Activated T-helper 17 cell treated with anti-CD3 and anti-CD28 coated beads, Interleukin-2, amount 50 U/mL, for 72 hours (primary cell): ENCODE measurements around the gene EEF1A2. TPM values are rescaled to one million over a fixed set of nuclear protein-coding genes. Genes with fewer than 3 reads are reported as not detected.
A peak's percentile ranks its signal among the peaks of the same experiment; 100 is the strongest.

Experiments used
- ATAC-seq: fragments of 150-1000 bp; cut with Tn5 transposase; replicated peaks from 2 replicates; pipeline ENCODE4 v1.10.0; 2021; ENCODE audit warnings: mild to moderate bottlenecking, moderate library complexity
- H3K27ac Mint-ChIP-seq: one replicate; pipeline ENCODE4 v1.8.0; 2022; ENCODE audit warnings: mixed read lengths
- H3K27me3 Mint-ChIP-seq: one replicate; pipeline ENCODE4 v1.8.0; 2022; ENCODE audit warnings: mixed read lengths
- H3K36me3 Mint-ChIP-seq: one replicate; pipeline ENCODE4 v1.8.0; 2022; ENCODE audit warnings: low read depth, mild to moderate bottlenecking, mixed read lengths
- H3K4me1 Mint-ChIP-seq: one replicate; pipeline ENCODE4 v1.8.0; 2022; ENCODE audit warnings: mixed read lengths
- H3K4me3 Mint-ChIP-seq: one replicate; pipeline ENCODE4 v1.8.0; 2022; ENCODE audit warnings: mild to moderate bottlenecking, mixed read lengths
- H3K9me3 Mint-ChIP-seq: one replicate; pipeline ENCODE4 v1.8.0; 2022; ENCODE audit warnings: mixed read lengths
- total RNA-seq, 2 donors: library from RNA; stranded (reverse); gene quantifications; one replicate each; pipeline ENCODE4 v1.2.3, GENCODE V29; 2022

EEF1A2 gene
- total RNA-seq, 2 donors from 2014 or later: 0.80 to 10.9 TPM

- Mint-ChIP-seq H3K27me3 (peaks cover 7% of the 10 kb centered on the region), H3K4me1 (peaks cover 9% of the 10 kb centered on the region), H3K36me3 (no peaks in the 10 kb centered on the region), H3K27ac (no peak overlapping the region), H3K4me3 (no peak overlapping the region), H3K9me3 (peaks cover 4% of the 10 kb centered on the region)
- no peak for ATAC-seq
Observed at GRCh38 chr20:63446216-63447024, 52.5 kb downstream of the EEF1A2 start.

GRCh38 chr20:63445075-63445734 lies 53.7 kb downstream of the EEF1A2 start:
- Mint-ChIP-seq H3K36me3 (no peaks in the 10 kb centered on the region), H3K27ac (no peak overlapping the region), H3K4me1 (peaks cover 14% of the 10 kb centered on the region), H3K27me3 (peaks cover 7% of the 10 kb centered on the region), H3K9me3 (peaks cover 4% of the 10 kb centered on the region), H3K4me3 (no peak overlapping the region)
- no peak for ATAC-seq

- H3K36me3 Mint-ChIP-seq: no peaks in the 10 kb centered on the region
- no peak for ATAC-seq
- H3K27ac Mint-ChIP-seq: no peak overlapping the region
- no peak overlapping the region for H3K4me3 Mint-ChIP-seq
- peaks cover 7% of the 10 kb centered on the region for H3K27me3 Mint-ChIP-seq
- H3K4me1 Mint-ChIP-seq: peaks cover 14% of the 10 kb centered on the region
- H3K9me3 Mint-ChIP-seq: peaks cover 4% of the 10 kb centered on the region
Observed at GRCh38 chr20:63444548-63444947, 54.3 kb downstream of the EEF1A2 start.

GRCh38 chr20:63443606-63444395 lies 55.1 kb downstream of the EEF1A2 start:
- ATAC-seq: no peak
- Mint-ChIP-seq H3K4me3 (no peak overlapping the region), H3K4me1 (peaks cover 14% of the 10 kb centered on the region), H3K36me3 (no peaks in the 10 kb centered on the region), H3K27ac (no peak overlapping the region), H3K9me3 (peaks cover 4% of the 10 kb centered on the region), H3K27me3 (peaks cover 7% of the 10 kb centered on the region)

DNA sequence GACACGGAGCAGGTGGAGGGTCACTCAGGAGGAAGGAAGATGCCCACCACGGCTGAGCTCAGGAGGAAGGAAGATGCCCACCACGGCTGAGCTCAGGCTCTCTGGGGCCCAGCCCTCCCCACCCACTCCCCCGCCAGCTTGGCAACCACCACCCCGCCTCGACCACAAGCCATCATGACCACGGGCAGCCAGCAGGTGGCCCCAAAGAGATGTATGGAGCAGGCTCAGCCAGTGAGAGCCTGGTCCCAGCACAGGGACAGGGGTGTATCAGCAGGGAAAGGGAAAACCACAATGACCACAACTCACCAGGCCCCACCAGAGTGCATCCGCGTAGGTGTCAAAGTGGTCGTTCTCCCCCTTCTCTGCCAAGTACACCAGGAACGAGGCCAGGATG lies 56.8 kb downstream of the EEF1A2 start:
- Mint-ChIP-seq H3K27ac (peak overlapping the region; percentile 59), H3K4me1 (peaks cover 10% of the 10 kb centered on the region), H3K36me3 (no peaks in the 10 kb centered on the region), H3K27me3 (peaks cover under 1% of the 10 kb centered on the region), H3K9me3 (peaks cover 4% of the 10 kb centered on the region), H3K4me3 (no peak overlapping the region)
- peak; percentile 70 for ATAC-seq

DNA sequence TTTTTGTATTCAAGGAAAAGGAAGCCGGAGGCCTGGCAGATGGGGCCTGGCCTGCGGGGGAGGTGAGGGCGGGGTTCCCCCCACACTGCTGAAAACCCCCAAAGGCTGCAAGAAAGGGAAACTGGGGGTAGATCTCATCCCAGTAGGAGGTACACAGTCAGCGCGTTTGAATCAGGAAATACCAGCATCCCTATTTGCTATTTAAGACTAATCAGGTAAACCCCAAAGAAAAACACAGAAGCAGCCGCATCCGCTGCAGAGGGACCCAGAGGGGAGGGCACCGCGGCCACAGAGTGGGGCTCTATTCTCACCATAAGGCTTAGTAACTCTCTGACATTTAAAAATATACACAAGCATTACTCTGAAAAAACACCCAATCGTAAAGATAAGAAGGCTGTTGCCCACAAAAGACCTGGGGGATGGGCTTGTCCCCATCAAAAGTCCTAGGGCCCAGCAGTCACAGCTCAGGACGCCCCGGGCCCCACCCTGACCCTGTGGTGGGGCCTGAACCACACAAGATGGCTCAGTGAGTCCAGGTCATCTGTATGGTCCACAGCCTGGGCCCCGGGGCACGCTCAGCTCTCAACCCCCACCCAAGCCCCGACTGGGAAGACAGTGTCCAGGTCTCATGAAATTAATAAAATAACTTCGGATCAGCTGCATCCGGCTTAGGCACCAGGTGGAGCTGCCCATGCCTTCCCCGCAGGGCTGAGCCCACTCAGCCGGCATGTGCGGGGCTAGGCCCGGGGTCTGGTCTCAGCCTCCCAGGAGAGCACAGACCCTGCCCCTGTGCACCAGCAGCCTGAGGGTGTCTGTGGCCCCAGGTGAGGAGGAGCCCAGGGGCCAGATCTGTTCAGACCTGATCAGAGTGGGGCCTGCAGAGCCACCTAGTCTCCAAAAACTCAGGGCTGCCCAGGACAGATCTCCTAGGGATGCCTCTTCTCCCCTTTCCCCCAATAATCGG lies 57.5 kb downstream of the EEF1A2 start:
- H3K4me3 Mint-ChIP-seq: peak overlapping the region; percentile 54
- peak; percentile 86 for ATAC-seq
- peaks cover 4% of the 10 kb centered on the region for H3K9me3 Mint-ChIP-seq
- no peaks in the 10 kb centered on the region for H3K27me3 Mint-ChIP-seq
- H3K4me1 Mint-ChIP-seq: peaks cover 10% of the 10 kb centered on the region
- H3K36me3 Mint-ChIP-seq: no peaks in the 10 kb centered on the region
- H3K27ac Mint-ChIP-seq: peak overlapping the region; percentile 59

DNA sequence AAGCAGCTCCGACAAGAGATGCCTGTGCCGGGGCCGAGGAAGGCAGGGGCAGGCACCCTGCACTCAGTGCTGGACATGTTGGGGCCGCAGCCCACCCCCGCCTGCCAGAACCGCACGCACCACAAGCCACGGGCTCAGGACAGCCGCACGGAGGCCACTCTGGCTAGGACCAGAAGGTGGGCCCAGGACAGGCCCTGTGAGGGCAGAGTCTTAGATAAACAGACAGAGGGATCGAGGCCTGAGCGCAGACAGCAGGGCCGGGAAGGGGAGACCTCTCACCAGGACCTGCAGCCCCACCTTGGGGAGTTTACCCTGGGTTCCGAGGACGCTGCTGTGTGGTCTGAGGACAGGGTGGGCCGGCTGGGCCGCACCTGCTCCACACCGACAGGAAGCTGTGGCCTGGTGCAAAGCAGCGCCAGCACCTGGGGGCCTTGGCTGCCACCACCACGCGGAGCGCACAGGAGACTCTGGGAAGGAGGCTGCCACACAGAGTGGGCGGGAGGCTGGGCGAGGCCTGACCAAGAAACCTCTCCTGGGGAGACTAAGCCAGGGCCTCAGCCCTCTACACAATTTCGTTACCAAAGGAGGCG lies 58.4 kb downstream of the EEF1A2 start:
- Mint-ChIP-seq H3K4me3 (no peak overlapping the region), H3K27ac (no peak overlapping the region), H3K27me3 (no peaks in the 10 kb centered on the region), H3K4me1 (peaks cover 10% of the 10 kb centered on the region), H3K9me3 (peaks cover 4% of the 10 kb centered on the region), H3K36me3 (no peaks in the 10 kb centered on the region)
- no peak for ATAC-seq

DNA sequence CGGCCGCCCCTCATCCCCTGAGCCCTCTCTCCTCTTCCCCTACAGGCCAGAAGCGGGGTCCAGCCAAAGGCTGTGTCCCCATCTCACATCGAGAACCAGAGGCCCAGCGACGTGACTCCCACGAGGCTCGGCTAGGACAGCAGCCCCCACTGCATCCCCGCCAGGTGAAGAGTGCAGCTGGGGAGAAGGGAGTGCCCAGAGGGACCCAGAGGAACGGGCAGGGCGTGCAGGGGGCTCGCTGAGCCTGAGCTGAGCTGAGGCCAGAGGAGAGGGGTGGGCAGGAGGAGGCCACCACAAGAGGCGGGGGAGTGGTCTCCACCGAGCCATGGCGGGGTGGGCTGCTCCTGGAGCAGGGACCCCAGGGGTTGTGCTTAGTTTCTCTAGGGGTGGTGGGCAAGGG lies 59.0 kb downstream of the EEF1A2 start:
- H3K36me3 Mint-ChIP-seq: no peaks in the 10 kb centered on the region
- no peak for ATAC-seq
- peaks cover 12% of the 10 kb centered on the region for H3K4me1 Mint-ChIP-seq
- H3K27ac Mint-ChIP-seq: no peak overlapping the region
- no peaks in the 10 kb centered on the region for H3K27me3 Mint-ChIP-seq
- peaks cover 4% of the 10 kb centered on the region for H3K9me3 Mint-ChIP-seq
- no peak overlapping the region for H3K4me3 Mint-ChIP-seq

DNA sequence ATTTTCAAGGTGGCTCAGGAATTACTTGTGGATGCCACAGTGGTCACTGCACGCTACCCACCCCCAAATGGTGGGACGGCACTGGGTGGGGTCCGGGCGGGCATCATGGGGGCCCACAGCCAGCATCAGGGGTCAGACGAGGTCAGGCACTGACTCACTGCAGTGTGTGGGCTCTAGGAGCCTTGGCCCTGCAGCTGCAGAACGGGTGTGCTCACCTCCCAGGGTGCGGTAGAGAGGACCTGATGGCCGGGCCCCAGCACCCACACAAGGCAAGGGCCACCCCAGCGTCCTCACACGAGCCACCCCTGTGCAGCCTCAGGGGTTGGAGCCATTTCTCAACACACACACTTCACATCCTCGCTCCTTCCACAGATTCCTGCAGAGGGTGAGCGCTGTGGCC lies 60.8 kb downstream of the EEF1A2 start:
- Mint-ChIP-seq H3K4me1 (peaks cover 17% of the 10 kb centered on the region), H3K27ac (no peak overlapping the region), H3K4me3 (no peak overlapping the region), H3K36me3 (no peaks in the 10 kb centered on the region), H3K9me3 (peaks cover 2% of the 10 kb centered on the region), H3K27me3 (no peaks in the 10 kb centered on the region)
- ATAC-seq: no peak

Other genes starting within 250 kb of the EEF1A2 start
- gene NKAIN4, start 244.6 kb downstream of the EEF1A2 start, total RNA-seq: not detected
- gene ARFGAP1, start 226.3 kb downstream of the EEF1A2 start, total RNA-seq: 10 to 100 TPM; 63.1 to 70.5 TPM
- gene COL20A1, start 205.9 kb downstream of the EEF1A2 start, total RNA-seq: under 1 TPM; 0.16 to 0.17 TPM
- not detected for gene CHRNA4, start 137.7 kb downstream of the EEF1A2 start, total RNA-seq
- gene KCNQ2, start 26.4 kb downstream of the EEF1A2 start, total RNA-seq: under 1 TPM in 1 of 2 donors, not detected in 1; 0.66 TPM
- 10 to 100 TPM; 65.5 to 87.5 TPM for gene PPDPF, start 21.7 kb upstream of the EEF1A2 start, total RNA-seq
- 1 to 10 TPM in 1 of 2 donors, under 1 TPM in 1; 0.69 to 1.9 TPM for gene PTK6, start 38.3 kb upstream of the EEF1A2 start, total RNA-seq
- not detected for gene SRMS, start 48.7 kb upstream of the EEF1A2 start, total RNA-seq
- under 1 TPM in 1 of 2 donors, not detected in 1; 0.40 TPM for gene FNDC11, start 55.1 kb upstream of the EEF1A2 start, total RNA-seq
- gene HELZ2, start 75.2 kb upstream of the EEF1A2 start, total RNA-seq: 10 to 100 TPM in 1 of 2 donors, 1 to 10 TPM in 1; 8.2 to 12.6 TPM
- gene GMEB2, start 128.0 kb upstream of the EEF1A2 start, total RNA-seq: 10 to 100 TPM; 11.5 to 19.6 TPM
- gene STMN3, start 154.3 kb upstream of the EEF1A2 start, total RNA-seq: 10 to 100 TPM; 15.1 to 24.7 TPM
- gene RTEL1, start 159.2 kb upstream of the EEF1A2 start, total RNA-seq: 10 to 100 TPM; 41.8 to 51.8 TPM
- not detected for gene TNFRSF6B, start 197.6 kb upstream of the EEF1A2 start, total RNA-seq
- 10 to 100 TPM; 43.8 to 55.8 TPM for gene ARFRP1, start 208.9 kb upstream of the EEF1A2 start, total RNA-seq
- gene ZGPAT, start 209.0 kb upstream of the EEF1A2 start, total RNA-seq: 10 to 100 TPM; 18.3 to 24.7 TPM
- 10 to 100 TPM in 1 of 2 donors, 1 to 10 TPM in 1; 9.8 to 24.8 TPM for gene LIME1, start 237.6 kb upstream of the EEF1A2 start, total RNA-seq
- 10 to 100 TPM; 30.5 to 35.1 TPM for gene SLC2A4RG, start 240.7 kb upstream of the EEF1A2 start, total RNA-seq